ENCODE data around the gene SUSD3.

SUSD3 gene

GRCh38 chr9:93077367-93077766 is 18.9 kb downstream of the SUSD3 start:
- no peak for DNase-seq (ENCODE audit: low read depth)

GRCh38 chr9:93077811-93078210 is 19.3 kb downstream of the SUSD3 start:
- no peak for DNase-seq (ENCODE audit: low read depth)

- DNase-seq (ENCODE audit: low read depth), result no peak
These were observed 20.9 kb downstream of the SUSD3 start for GRCh38 chr9:93079371-93079770.

- DNase-seq (ENCODE audit: low read depth), result no peak
These were observed 21.9 kb downstream of the SUSD3 start for GRCh38 chr9:93080406-93080805.

GRCh38 chr9:93081081-93081529 is 22.6 kb downstream of the SUSD3 start:
- no peak for DNase-seq (ENCODE audit: low read depth)

GRCh38 chr9:93081931-93082330 is 23.4 kb downstream of the SUSD3 start:
- DNase-seq (ENCODE audit: low read depth), result peak; percentile 57

GRCh38 chr9:93082841-93083411 is 24.4 kb downstream of the SUSD3 start:
- no peak for DNase-seq (ENCODE audit: low read depth)

GRCh38 chr9:93083592-93084470 is 25.3 kb downstream of the SUSD3 start:
- DNase-seq (ENCODE audit: low read depth), result no peak

GRCh38 chr9:93084471-93084881 is 26.0 kb downstream of the SUSD3 start:
- DNase-seq (ENCODE audit: low read depth), result no peak

GRCh38 chr9:93085676-93086075 is 27.2 kb downstream of the SUSD3 start:
- no peak for DNase-seq (ENCODE audit: low read depth)

- DNase-seq (ENCODE audit: low read depth), result no peak
These were observed 28.1 kb downstream of the SUSD3 start for GRCh38 chr9:93086447-93087224.

- DNase-seq (ENCODE audit: low read depth), result no peak
These were observed 29.6 kb downstream of the SUSD3 start for GRCh38 chr9:93087971-93088655.

- DNase-seq (ENCODE audit: low read depth), result no peak
These were observed 30.1 kb downstream of the SUSD3 start for GRCh38 chr9:93088656-93089015.

- no peak for DNase-seq (ENCODE audit: low read depth)
These were observed 30.5 kb downstream of the SUSD3 start for GRCh38 chr9:93089024-93089423.

GRCh38 chr9:93089481-93089991 is 31.0 kb downstream of the SUSD3 start:
- no peak for DNase-seq (ENCODE audit: low read depth)

- DNase-seq (ENCODE audit: low read depth), result no peak
These were observed 31.7 kb downstream of the SUSD3 start for GRCh38 chr9:93090091-93090655.

- no peak for DNase-seq (ENCODE audit: low read depth)
These were observed 32.6 kb downstream of the SUSD3 start for GRCh38 chr9:93091056-93091452.

- DNase-seq (ENCODE audit: low read depth), result peak; percentile 91
These were observed 33.1 kb downstream of the SUSD3 start for GRCh38 chr9:93091453-93092081.

- no peak for DNase-seq (ENCODE audit: low read depth)
These were observed 33.9 kb downstream of the SUSD3 start for GRCh38 chr9:93092251-93092991.

- no peak for DNase-seq (ENCODE audit: low read depth)
These were observed 34.8 kb downstream of the SUSD3 start for GRCh38 chr9:93093127-93093876.

Data from ELR (cell line).